Measurements from ENCODE around the gene ZDHHC9. TPM values are rescaled to one million over a fixed set of nuclear protein-coding genes. Genes with fewer than 3 reads are reported as not detected.

The ZDHHC9 gene
- total RNA-seq, 2 experiments from 2014 or later, result 4.7 to 5.4 TPM

DNA sequence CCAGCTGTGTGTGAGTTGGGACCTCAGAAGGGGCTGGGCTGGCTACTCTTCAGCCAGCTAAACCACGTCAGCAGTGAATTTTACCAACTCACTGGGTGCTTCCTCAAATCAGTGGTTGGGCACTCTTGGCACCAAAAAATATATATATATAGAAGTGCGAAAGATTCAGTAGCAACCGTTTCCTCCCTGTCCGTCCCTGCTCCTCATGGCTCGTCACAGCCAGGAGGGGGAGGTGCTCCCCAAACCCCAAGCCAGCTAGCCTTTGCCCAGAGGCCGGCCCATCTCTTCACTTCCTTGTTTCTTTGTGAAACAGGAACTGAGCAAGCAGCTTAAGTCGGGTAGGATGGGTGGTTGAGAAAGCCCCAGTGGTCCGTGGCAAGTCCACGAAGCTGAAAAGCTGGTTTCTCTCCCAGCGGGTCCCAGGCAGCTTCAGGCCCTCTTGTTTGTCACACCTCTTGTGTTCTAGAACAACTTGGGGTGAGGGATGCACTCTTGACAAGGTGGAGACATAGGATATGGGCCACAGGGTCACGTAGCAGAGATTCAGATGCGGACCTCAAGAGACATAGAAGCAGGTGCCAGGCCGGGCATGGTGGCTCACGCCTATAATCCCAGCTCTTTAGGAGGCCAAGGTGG is 70.8 kb downstream of the ZDHHC9 start:
- Mint-ChIP-seq H3K27ac (peak overlapping the region; percentile 95), H3K27me3 (ENCODE audit: low read depth) (no peaks in the 10 kb centered on the region), H3K4me1 (ENCODE audit: low read depth) (peaks cover 82% of the 10 kb centered on the region), H3K9me3 (ENCODE audit: insufficient read depth) (no peaks in the 10 kb centered on the region), H3K4me3 (peak overlapping the region; percentile 49), H3K36me3 (ENCODE audit: low read depth) (peaks cover 5% of the 10 kb centered on the region)
- ChIA-PET POLR2A (interaction anchor here (0.6 to 8.5 kb wide), 7 partner anchors 8 to 179 kb away, joined by 3 to 162 read pairs (median 4); partner anchors contain the start of gene SASH3), CTCF (interaction anchor here (1.0 to 8.8 kb wide), 10 partner anchors 10 to 288 kb away, joined by 3 to 71 read pairs (median 5); partner anchors contain the start of gene SASH3)
- ATAC-seq, result peak; percentile 17
- DNase-seq, result peak; percentile 66

DNA sequence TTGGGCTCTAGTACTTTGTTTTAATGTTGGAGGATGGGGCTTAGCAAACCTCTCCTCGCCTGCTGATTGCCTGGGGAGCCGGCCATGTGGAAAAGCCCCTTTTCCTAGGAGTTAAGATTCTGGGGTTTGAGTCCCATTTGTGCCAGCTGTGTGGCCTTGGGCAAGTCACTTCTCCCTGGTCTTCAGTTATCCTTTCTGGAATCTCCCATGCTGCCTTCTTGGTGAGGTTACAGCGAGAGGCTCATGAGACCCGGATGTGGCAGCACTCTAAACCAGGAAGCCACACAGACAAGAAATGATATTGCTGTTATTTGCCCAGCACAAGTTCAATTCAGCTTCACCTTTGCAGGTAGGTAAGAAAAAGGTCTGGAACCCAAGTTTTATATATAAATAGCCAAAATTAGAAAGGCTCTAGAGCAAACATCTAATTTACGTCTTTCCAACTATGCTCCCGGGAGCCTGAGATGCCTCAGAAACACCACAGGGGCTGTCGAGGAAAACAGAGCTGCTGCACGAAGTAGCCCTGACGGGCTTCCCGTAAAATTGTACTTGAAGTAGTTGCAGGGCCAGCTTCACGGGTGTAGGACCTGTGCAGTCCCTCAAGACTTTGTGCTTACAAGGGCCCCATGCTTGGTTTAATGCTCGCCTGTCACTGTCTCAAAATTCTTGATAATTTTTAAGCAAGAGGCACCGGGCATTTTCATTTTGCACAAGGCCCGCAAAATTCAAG is 72.3 kb downstream of the ZDHHC9 start:
- ATAC-seq (peak; percentile 19), DNase-seq (peak; percentile 64)
- Mint-ChIP-seq H3K36me3 (ENCODE audit: low read depth) (peaks cover 7% of the 10 kb centered on the region), H3K27me3 (ENCODE audit: low read depth) (no peaks in the 10 kb centered on the region), H3K27ac (peak overlapping the region; percentile 91), H3K9me3 (ENCODE audit: insufficient read depth) (no peaks in the 10 kb centered on the region), H3K4me3 (peak overlapping the region; percentile 18), H3K4me1 (ENCODE audit: low read depth) (peaks cover 81% of the 10 kb centered on the region)
- POLR2A ChIA-PET, result interaction anchor here (0.9 to 8.5 kb wide), 5 partner anchors 9 to 26 kb away, joined by 3 to 162 read pairs (median 4); partner anchors contain the start of gene SASH3
- CTCF ChIA-PET, result interaction anchor here (1.0 to 8.8 kb wide), 6 partner anchors 11 to 45 kb away, joined by 3 to 71 read pairs (median 10); partner anchors contain the start of gene SASH3

DNA sequence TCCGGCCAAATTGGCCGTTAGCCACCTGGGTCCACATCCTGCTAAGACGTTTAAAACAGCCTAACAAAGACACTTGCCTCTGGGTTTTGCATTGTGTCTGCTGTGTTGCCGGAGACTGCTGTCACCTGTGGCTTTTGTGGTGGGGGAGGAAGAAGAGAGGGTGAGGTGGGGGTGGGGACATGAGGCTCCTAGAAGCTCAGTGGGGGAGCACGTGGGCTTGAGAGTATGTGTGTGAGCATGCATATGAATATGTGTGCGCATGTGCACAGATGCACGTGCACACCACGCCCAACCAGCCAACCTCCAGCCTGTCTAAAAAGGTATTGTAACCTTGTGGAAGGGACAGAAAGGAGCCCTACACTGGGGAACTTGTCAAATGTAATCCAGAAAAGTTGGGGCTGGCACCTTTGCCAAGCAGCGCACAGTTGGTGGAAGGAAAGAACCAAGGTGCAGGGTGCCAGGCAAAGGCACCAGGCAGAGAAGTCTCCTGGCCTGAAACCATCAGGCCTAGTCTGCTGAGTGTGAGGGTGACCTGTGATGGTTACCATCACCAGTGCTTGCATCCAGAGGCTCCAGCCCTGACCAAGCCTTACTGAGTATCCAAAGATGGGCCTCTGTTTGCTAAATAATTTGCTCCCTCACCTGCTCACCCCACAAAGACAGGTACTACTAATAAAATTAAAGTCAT is 74.1 kb downstream of the ZDHHC9 start:
- Mint-ChIP-seq H3K27me3 (ENCODE audit: low read depth) (no peaks in the 10 kb centered on the region), H3K36me3 (ENCODE audit: low read depth) (peaks cover 9% of the 10 kb centered on the region), H3K4me1 (ENCODE audit: low read depth) (peaks cover 74% of the 10 kb centered on the region), H3K4me3 (peak overlapping the region; percentile 46), H3K9me3 (ENCODE audit: insufficient read depth) (no peaks in the 10 kb centered on the region), H3K27ac (peak overlapping the region; percentile 92)
- ChIA-PET CTCF (interaction anchor here (8.8 kb wide), 1 partner anchor 13 kb away, joined by 71 read pairs; the partner anchor contains the start of gene SASH3), POLR2A (interaction anchor here (0.7 to 8.5 kb wide), 4 partner anchors 11 to 25 kb away, joined by 3 to 162 read pairs (median 13); partner anchors contain the start of gene SASH3)
- DNase-seq (peak; percentile 91), ATAC-seq (peak; percentile 81)

DNA sequence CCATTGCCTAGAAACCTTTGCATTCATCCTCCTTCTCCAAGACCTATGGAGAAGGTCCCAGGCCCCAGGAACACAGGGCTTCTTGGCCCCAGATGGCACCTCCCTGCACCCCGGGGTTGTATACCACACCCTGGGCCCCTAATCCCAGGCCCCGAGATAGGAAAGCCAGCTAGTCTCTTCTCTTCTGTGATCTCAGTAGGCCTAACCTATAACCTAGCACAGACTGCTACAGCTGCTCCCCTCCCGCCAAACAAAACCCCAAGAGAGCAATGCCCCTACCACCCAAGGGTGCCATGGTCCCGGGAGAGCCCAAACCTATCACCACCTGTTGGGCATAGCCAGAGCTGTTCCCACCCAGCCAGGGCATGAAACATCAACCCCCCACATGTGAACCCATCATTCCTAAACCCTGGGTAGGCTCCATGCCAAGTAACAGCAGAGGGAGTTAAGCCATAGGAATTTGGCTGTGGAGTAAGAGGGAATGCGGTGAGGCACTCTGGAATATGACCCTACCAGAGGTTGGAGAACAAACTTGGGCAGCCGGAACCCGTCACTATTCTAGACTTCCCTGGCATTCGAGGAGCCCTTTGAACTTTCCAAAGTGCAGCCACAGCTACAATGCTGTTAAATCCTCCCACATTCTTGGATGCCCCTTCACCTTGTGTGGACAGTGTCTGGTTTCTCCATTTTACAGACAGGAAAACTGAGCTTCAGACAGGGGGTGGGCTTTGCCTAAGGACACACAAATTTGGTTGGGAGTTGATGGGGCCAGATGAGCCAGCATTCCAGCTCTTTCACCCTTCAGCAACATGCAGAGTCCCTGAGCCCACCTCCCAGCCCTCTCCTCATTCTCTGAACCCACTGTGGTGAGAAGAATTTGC is 74.9 kb downstream of the ZDHHC9 start:
- peaks cover 66% of the 10 kb centered on the region for H3K4me1 Mint-ChIP-seq (ENCODE audit: low read depth)
- ATAC-seq (peak; percentile 0), DNase-seq (no peak)
- peak overlapping the region; percentile 46 for H3K4me3 Mint-ChIP-seq
- H3K9me3 Mint-ChIP-seq (ENCODE audit: insufficient read depth), result no peaks in the 10 kb centered on the region
- peaks cover 9% of the 10 kb centered on the region for H3K36me3 Mint-ChIP-seq (ENCODE audit: low read depth)
- CTCF ChIA-PET, result interaction anchor here (2.1 to 8.8 kb wide), 4 partner anchors 9 to 54 kb away, joined by 6 to 71 read pairs (median 10); partner anchors contain the start of gene SASH3
- peak overlapping the region; percentile 92 for H3K27ac Mint-ChIP-seq
- POLR2A ChIA-PET, result interaction anchor here (0.7 to 8.5 kb wide), 6 partner anchors 9 to 24 kb away, joined by 3 to 162 read pairs (median 6); partner anchors contain the start of gene SASH3
- H3K27me3 Mint-ChIP-seq (ENCODE audit: low read depth), result no peaks in the 10 kb centered on the region

DNA sequence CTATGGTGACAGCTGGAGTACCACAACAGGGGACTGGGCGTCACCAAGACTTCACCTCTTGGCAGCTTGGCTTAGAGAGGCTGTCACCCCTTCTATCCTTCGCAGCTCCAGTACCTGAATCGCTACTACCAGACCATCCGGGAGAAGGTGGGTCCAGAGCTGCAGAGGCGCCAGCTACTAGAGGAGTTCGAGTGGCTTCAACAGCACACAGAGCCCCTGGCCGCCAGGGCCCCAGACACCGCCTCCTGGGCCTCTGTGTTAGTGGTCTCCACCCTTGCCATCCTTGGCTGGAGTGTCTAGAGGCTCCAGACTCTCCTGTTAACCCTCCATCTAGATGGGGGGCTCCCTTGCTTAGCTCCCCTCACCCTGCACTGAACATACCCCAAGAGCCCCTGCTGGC is 75.5 kb downstream of the ZDHHC9 start:
- POLR2A ChIA-PET, result interaction anchor here (1.0 to 8.5 kb wide), 5 partner anchors 9 to 38 kb away, joined by 3 to 162 read pairs (median 6); partner anchors contain the start of gene SASH3

DNA sequence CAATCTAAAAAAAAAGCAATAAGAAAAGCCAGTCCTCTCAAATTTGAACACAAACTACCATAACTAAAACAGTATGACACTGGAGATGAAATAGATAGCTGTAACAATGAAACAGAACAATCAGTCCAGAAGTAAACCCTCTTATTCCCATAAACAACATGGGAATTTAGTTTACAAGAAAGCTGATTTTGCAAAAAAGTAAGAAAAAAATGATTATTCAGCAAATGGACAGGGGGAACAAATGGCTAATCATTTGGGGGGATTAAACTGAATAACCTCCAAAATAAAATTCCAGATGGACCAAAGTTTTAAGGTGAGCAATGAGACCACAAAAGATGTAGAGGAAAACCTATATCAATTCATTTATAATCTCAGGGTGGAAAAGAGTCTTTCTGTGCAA is 80.0 kb downstream of the ZDHHC9 start:
- H3K36me3 Mint-ChIP-seq (ENCODE audit: low read depth), result peaks cover 8% of the 10 kb centered on the region
- no peak for DNase-seq
- CTCF ChIA-PET, result interaction anchor here (0.9 to 2.8 kb wide), 5 partner anchors 10 to 51 kb away, joined by 3 to 8 read pairs (median 4); partner anchors contain the start of gene SASH3

More for the DNA sequence above, 75.5 kb downstream of the ZDHHC9 start:
- Mint-ChIP-seq H3K4me3 (no peak overlapping the region), H3K9me3 (ENCODE audit: insufficient read depth) (no peaks in the 10 kb centered on the region), H3K36me3 (ENCODE audit: low read depth) (peaks cover 9% of the 10 kb centered on the region), H3K27me3 (ENCODE audit: low read depth) (no peaks in the 10 kb centered on the region), H3K27ac (peak overlapping the region; percentile 92), H3K4me1 (ENCODE audit: low read depth) (peaks cover 60% of the 10 kb centered on the region)
- CTCF ChIA-PET, result interaction anchor here (2.1 to 8.8 kb wide), 4 partner anchors 9 to 55 kb away, joined by 6 to 71 read pairs (median 10); partner anchors contain the start of gene SASH3
- DNase-seq (no peak), ATAC-seq (no peak)

DNA sequence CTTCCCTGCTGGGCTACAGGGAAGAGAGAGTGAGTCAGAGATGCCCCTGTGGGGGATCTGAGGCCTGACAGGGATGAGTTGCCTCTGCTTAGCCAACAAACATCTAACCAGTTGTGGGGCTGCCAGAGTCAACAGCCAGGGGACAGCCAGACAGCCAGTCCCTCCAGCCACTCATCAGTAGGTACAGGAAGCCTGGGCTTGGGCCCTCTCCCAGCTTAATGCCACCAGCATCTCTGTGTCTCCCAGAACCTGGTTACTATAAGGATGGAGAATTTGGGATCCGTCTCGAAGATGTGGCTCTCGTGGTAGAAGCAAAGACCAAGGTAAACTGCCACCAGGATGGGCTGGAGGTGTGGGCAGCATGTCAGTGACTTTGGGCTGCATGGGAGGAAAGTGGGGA is 81.2 kb downstream of the ZDHHC9 start:
- no peak for DNase-seq
- Mint-ChIP-seq H3K27me3 (ENCODE audit: low read depth) (no peaks in the 10 kb centered on the region), H3K27ac (no peak overlapping the region), H3K4me3 (no peak overlapping the region), H3K4me1 (ENCODE audit: low read depth) (peaks cover 61% of the 10 kb centered on the region), H3K9me3 (ENCODE audit: insufficient read depth) (no peaks in the 10 kb centered on the region), H3K36me3 (ENCODE audit: low read depth) (peaks cover 8% of the 10 kb centered on the region)
- ChIA-PET POLR2A (interaction anchor here (2.4 kb wide), 1 partner anchor 19 kb away, joined by 12 read pairs; no protein-coding TSS in a partner anchor), CTCF (interaction anchor here (1.3 to 2.8 kb wide), 3 partner anchors 9 to 19 kb away, joined by 4 to 8 read pairs (median 6); partner anchors contain the start of gene SASH3)
- ATAC-seq, result no peak

More for the DNA sequence above, 80.0 kb downstream of the ZDHHC9 start:
- peaks cover 61% of the 10 kb centered on the region for H3K4me1 Mint-ChIP-seq (ENCODE audit: low read depth)
- H3K27me3 Mint-ChIP-seq (ENCODE audit: low read depth), result no peaks in the 10 kb centered on the region
- ATAC-seq, result no peak
- no peaks in the 10 kb centered on the region for H3K9me3 Mint-ChIP-seq (ENCODE audit: insufficient read depth)
- H3K27ac Mint-ChIP-seq, result no peak overlapping the region
- no peak overlapping the region for H3K4me3 Mint-ChIP-seq
- POLR2A ChIA-PET, result interaction anchor here (1.0 to 2.4 kb wide), 4 partner anchors 12 to 24 kb away, joined by 3 to 12 read pairs (median 4); partner anchors contain the start of gene SASH3

DNA sequence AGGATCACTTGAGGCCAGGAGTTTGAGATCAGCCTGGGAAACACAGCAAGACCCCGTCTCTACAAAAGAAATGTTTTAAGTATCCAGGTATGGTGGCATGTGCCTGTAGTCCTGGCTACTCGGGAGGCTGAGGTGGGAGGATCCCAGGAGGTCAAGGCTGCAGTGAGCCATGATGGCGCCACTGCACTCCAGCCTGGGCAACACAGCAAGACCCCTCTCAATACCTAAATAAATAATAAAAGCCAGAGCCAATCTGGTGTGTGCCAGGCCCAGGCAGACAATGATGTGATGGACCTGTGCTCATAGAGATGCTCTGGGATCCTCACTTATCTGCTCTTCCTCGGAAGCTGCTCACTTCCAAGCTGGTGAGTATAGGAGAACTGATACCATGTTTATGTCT is 82.1 kb downstream of the ZDHHC9 start:
- DNase-seq, result no peak
- Mint-ChIP-seq H3K4me3 (no peak overlapping the region), H3K9me3 (ENCODE audit: insufficient read depth) (no peaks in the 10 kb centered on the region), H3K36me3 (ENCODE audit: low read depth) (peaks cover 7% of the 10 kb centered on the region), H3K27ac (no peak overlapping the region), H3K4me1 (ENCODE audit: low read depth) (peaks cover 61% of the 10 kb centered on the region), H3K27me3 (ENCODE audit: low read depth) (no peaks in the 10 kb centered on the region)
- no peak for ATAC-seq
- ChIA-PET POLR2A (interaction anchor here (2.4 kb wide), 1 partner anchor 20 kb away, joined by 12 read pairs; no protein-coding TSS in a partner anchor), CTCF (no interaction called here)

DNA sequence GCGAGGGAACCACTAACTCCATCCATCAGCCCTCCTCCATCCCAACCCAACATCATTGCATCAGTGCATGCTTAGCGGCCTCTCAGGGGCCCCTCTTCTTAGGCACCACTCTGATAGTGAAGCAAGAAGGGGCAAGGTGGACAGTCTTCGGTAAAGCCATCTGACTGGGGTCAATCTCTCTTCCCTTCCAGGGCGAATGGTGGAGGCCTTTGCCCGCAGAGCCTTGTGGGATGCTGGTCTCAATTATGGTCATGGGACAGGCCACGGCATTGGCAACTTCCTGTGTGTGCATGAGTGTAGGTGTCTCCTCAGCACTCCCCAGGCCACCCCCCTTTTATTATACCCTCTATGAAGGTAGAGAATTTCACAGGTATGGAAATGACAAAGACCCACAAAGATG is 82.7 kb downstream of the ZDHHC9 start:
- POLR2A ChIA-PET, result interaction anchor here (8.0 kb wide), 1 partner anchor 19 kb away, joined by 165 read pairs; the partner anchor contains the start of gene SASH3

DNA sequence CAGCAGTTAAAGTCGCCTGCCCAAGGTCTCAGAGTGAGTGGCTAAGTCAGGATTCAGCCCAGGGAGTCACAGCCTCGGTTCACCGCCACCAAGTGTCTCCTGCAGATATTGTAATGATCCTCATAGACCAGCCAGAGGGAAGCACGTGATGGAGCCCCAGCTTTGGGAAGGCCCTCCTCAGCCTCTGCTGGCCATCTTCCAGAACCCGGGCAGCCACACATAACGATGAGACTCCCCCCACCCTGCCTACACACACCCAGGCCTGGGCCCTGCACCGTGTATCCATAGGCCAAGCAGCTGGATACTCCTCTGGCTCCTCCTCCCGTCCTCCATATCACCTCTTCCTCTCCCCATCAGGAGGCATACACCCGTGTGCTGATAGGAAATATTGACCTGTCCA is 83.5 kb downstream of the ZDHHC9 start:
- no peak overlapping the region for H3K4me3 Mint-ChIP-seq
- H3K27me3 Mint-ChIP-seq (ENCODE audit: low read depth), result no peaks in the 10 kb centered on the region
- peaks cover 70% of the 10 kb centered on the region for H3K4me1 Mint-ChIP-seq (ENCODE audit: low read depth)
- peaks cover 4% of the 10 kb centered on the region for H3K36me3 Mint-ChIP-seq (ENCODE audit: low read depth)
- no peaks in the 10 kb centered on the region for H3K9me3 Mint-ChIP-seq (ENCODE audit: insufficient read depth)
- DNase-seq (no peak), ATAC-seq (peak; percentile 9)
- POLR2A ChIA-PET, result interaction anchor here (0.7 to 8.0 kb wide), 7 partner anchors 8 to 33 kb away, joined by 3 to 165 read pairs (median 6); partner anchors contain the start of gene SASH3
- H3K27ac Mint-ChIP-seq, result peak overlapping the region; percentile 89
- CTCF ChIA-PET, result interaction anchor here (0.9 to 2.9 kb wide), 11 partner anchors 8 to 146 kb away, joined by 3 to 40 read pairs (median 9); partner anchors contain the start of genes SASH3 and UTP14A

More for the DNA sequence above, 82.7 kb downstream of the ZDHHC9 start:
- CTCF ChIA-PET, result no interaction called here
- Mint-ChIP-seq H3K4me3 (no peak overlapping the region), H3K27me3 (ENCODE audit: low read depth) (no peaks in the 10 kb centered on the region), H3K27ac (no peak overlapping the region), H3K9me3 (ENCODE audit: insufficient read depth) (no peaks in the 10 kb centered on the region), H3K36me3 (ENCODE audit: low read depth) (peaks cover 5% of the 10 kb centered on the region), H3K4me1 (ENCODE audit: low read depth) (peaks cover 64% of the 10 kb centered on the region)
- DNase-seq, result no peak
- ATAC-seq, result no peak
